Astrocyte of the spinal cord (primary cell): ENCODE data around the gene MDFIC.
A peak's percentile ranks its signal among the peaks of the same experiment; 100 is the strongest.

Experiments used
- DNase-seq: peaks from one replicate; pipeline ENCODE4 v3.0.0; 2011; ENCODE audit warnings: low read depth, low spot score
- H3K4me3 ChIP-seq: 2 replicates; pipeline ENCODE4 v1.5.1; 2011; ENCODE audit warnings: low read depth, mild to moderate bottlenecking, low read length, moderate library complexity
- in situ Hi-C: cut with HindIII; loops from 2 replicates; pipeline ENCODE4 v1.10.0; 2017; ENCODE audit warnings: low sequenced_read_pairs
- TF ChIP-seq, protein P1 (sequence below): IDR thresholded peaks from 2 replicates; pipeline ENCODE4 v1.5.1; 2012; ENCODE audit warnings: low read depth, mild to moderate bottlenecking, low read length, inconsistent platforms

The MDFIC gene

GRCh38 chr7:114889646-114890285 is 32.1 kb upstream of the MDFIC start:
- TF ChIP-seq, protein P1, sequence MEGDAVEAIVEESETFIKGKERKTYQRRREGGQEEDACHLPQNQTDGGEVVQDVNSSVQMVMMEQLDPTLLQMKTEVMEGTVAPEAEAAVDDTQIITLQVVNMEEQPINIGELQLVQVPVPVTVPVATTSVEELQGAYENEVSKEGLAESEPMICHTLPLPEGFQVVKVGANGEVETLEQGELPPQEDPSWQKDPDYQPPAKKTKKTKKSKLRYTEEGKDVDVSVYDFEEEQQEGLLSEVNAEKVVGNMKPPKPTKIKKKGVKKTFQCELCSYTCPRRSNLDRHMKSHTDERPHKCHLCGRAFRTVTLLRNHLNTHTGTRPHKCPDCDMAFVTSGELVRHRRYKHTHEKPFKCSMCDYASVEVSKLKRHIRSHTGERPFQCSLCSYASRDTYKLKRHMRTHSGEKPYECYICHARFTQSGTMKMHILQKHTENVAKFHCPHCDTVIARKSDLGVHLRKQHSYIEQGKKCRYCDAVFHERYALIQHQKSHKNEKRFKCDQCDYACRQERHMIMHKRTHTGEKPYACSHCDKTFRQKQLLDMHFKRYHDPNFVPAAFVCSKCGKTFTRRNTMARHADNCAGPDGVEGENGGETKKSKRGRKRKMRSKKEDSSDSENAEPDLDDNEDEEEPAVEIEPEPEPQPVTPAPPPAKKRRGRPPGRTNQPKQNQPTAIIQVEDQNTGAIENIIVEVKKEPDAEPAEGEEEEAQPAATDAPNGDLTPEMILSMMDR: no peak
- in situ Hi-C loops: no loop called here
- H3K4me3 ChIP-seq: no peak overlapping the region
- DNase-seq: peak; percentile 96

- TF ChIP-seq, protein P1: no peak
Observed at GRCh38 chr7:114890561-114890960, 31.3 kb upstream of the MDFIC start.

GRCh38 chr7:114900127-114900526 is 21.8 kb upstream of the MDFIC start:
- in situ Hi-C loops: no loop called here

More at GRCh38 chr7:114890561-114890960, 31.3 kb upstream of the MDFIC start:
- in situ Hi-C loops: no loop called here
- H3K4me3 ChIP-seq: no peak overlapping the region
- no peak for DNase-seq

DNA sequence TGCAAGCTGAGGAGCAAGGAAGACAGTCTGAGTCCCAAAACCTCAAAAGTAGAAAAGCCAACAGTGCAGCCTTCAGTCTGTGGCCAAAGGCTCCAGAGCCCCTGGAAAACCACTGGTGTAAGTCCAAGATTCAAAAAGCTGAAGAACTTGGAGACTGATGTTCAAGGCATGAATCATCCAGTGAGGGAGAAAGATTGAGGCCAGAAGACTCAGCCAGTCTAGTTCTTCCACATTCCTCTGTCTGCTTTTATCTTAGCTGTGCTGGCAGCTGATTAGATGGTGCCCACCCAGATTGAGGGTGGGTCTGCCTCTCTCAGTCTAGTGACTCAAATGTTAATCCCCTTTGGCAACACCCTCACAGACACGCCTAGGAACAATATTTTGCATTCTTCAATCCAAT is 20.1 kb upstream of the MDFIC start:
- peak; percentile 48 for DNase-seq
- TF ChIP-seq, protein P1: no peak
- in situ Hi-C loops: no loop called here
- no peak overlapping the region for H3K4me3 ChIP-seq

More at GRCh38 chr7:114900127-114900526, 21.8 kb upstream of the MDFIC start:
- no peak for DNase-seq
- TF ChIP-seq, protein P1: no peak
- no peak overlapping the region for H3K4me3 ChIP-seq

- in situ Hi-C loops: no loop called here
- TF ChIP-seq, protein P1: no peak
- H3K4me3 ChIP-seq: no peak overlapping the region
- no peak for DNase-seq
Observed at GRCh38 chr7:114903131-114903530, 18.8 kb upstream of the MDFIC start.

DNA sequence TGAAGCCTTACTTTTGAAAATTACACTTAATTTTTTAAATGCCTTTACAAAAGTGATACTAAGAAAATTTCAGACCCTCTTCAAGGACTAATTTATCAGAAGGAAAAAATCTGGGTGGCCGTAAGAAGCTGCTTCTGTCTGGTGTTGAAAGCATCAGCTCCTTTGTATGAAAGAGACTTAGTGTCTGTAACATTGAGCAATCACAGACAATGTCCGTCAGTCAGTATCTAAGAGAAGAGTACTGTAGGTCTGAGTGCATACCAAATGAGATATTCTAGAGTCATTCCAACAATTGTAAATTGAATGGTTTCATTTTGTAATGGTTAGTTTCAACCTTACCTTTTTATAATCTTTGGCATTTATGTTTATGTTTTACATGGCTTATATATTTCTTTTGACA is 11.1 kb upstream of the MDFIC start:
- in situ Hi-C loops: no loop called here
- DNase-seq: no peak

More for the DNA sequence above, 11.1 kb upstream of the MDFIC start:
- H3K4me3 ChIP-seq: no peak overlapping the region
- TF ChIP-seq, protein P1: no peak
